ENCODE measurements around the gene GFAP. TPM values are rescaled to one million over a fixed set of nuclear protein-coding genes. Genes with fewer than 3 reads are reported as not detected.

Gene GFAP
- total RNA-seq, 1 experiment from 2014 or later: 1.6 TPM

GRCh38 chr17:44875761-44876160, 39.5 kb downstream of the GFAP start (continued):
- TF ChIP-seq SMAD3 (CRISPR knock-in tag; IDR thresholded peaks at IDR 0.05; ENCODE audit: borderline replicate concordance) (no peak), OVOL2 (CRISPR knock-in tag; IDR thresholded peaks at IDR 0.05; ENCODE audit: borderline replicate concordance) (no peak), ZNF138 (CRISPR knock-in tag; conservative IDR thresholded peaks at IDR 0.05) (no peak), ZNF121 (CRISPR knock-in tag; IDR thresholded peaks at IDR 0.05) (no peak)

GRCh38 chr17:44872131-44872768, 43.0 kb downstream of the GFAP start:
- Mint-ChIP-seq H3K4me1 (no peaks in the 10 kb centered on the region), H3K27ac (0 out of 2 replicates have a peak overlapping the region, but pooled peaks have one; percentile 7), H3K9me3 (no peaks in the 10 kb centered on the region), H3K4me3 (no peak overlapping the region), H3K27me3 (ENCODE audit: low read depth) (no peaks in the 10 kb centered on the region), H3K36me3 (peaks cover 71% of the 10 kb centered on the region)
- TF ChIP-seq CREB1 (CRISPR knock-in tag; IDR thresholded peaks at IDR 0.05): no peak
- no peak for TF ChIP-seq ZBTB43 (CRISPR knock-in tag; IDR thresholded peaks at IDR 0.05)
- no peak for TF ChIP-seq ZNF425 (CRISPR knock-in tag; conservative IDR thresholded peaks at IDR 0.05)
- CTCF ChIA-PET: no interaction called here
- DNase-seq (ENCODE audit: low spot score) (no peak), ATAC-seq (no peak)
- POLR2A ChIA-PET: no interaction called here

GRCh38 chr17:44871556-44871955, 43.7 kb downstream of the GFAP start:
- no peak for ATAC-seq
- no peak overlapping the region; the same call in 1 of the 2 replicates for H3K27ac Mint-ChIP-seq
- H3K36me3 Mint-ChIP-seq: peaks cover 65% of the 10 kb centered on the region
- TF ChIP-seq JAZF1 (CRISPR knock-in tag; IDR thresholded peaks at IDR 0.05) (no peak), ZNF219 (CRISPR knock-in tag; IDR thresholded peaks at IDR 0.05; ENCODE audit: borderline replicate concordance) (no peak), ATF1 (CRISPR knock-in tag; IDR thresholded peaks at IDR 0.05) (no peak), ZNF317 (CRISPR knock-in tag; IDR thresholded peaks at IDR 0.05; ENCODE audit: borderline replicate concordance, low read depth) (no peak), AFF4 (CRISPR knock-in tag; IDR thresholded peaks at IDR 0.05; ENCODE audit: borderline replicate concordance) (no peak), ETV6 (CRISPR knock-in tag; IDR thresholded peaks at IDR 0.05) (no peak), NR1H2 (CRISPR knock-in tag; IDR thresholded peaks at IDR 0.05) (no peak), ARID4B (CRISPR knock-in tag; IDR thresholded peaks at IDR 0.05; ENCODE audit: borderline replicate concordance) (no peak), USF1 (CRISPR knock-in tag; IDR thresholded peaks at IDR 0.05) (no peak), FOXP1 (CRISPR knock-in tag; IDR thresholded peaks at IDR 0.05; ENCODE audit: borderline replicate concordance) (no peak), SP1 (CRISPR knock-in tag; conservative IDR thresholded peaks at IDR 0.05) (no peak), ZSCAN18 (CRISPR knock-in tag; IDR thresholded peaks at IDR 0.05) (no peak), CREM (CRISPR knock-in tag; IDR thresholded peaks at IDR 0.05) (no peak)

More at GRCh38 chr17:44871556-44871955, 43.7 kb downstream of the GFAP start:
- H3K4me3 Mint-ChIP-seq: no peak overlapping the region
- H3K27me3 Mint-ChIP-seq (ENCODE audit: low read depth): no peaks in the 10 kb centered on the region
- H3K9me3 Mint-ChIP-seq: no peaks in the 10 kb centered on the region
- no peak for DNase-seq (ENCODE audit: low spot score)
- H3K4me1 Mint-ChIP-seq: no peaks in the 10 kb centered on the region
- CTCF ChIA-PET: no interaction called here
- POLR2A ChIA-PET: no interaction called here
